ENCODE results near the gene ITCH.

ITCH gene

DNA sequence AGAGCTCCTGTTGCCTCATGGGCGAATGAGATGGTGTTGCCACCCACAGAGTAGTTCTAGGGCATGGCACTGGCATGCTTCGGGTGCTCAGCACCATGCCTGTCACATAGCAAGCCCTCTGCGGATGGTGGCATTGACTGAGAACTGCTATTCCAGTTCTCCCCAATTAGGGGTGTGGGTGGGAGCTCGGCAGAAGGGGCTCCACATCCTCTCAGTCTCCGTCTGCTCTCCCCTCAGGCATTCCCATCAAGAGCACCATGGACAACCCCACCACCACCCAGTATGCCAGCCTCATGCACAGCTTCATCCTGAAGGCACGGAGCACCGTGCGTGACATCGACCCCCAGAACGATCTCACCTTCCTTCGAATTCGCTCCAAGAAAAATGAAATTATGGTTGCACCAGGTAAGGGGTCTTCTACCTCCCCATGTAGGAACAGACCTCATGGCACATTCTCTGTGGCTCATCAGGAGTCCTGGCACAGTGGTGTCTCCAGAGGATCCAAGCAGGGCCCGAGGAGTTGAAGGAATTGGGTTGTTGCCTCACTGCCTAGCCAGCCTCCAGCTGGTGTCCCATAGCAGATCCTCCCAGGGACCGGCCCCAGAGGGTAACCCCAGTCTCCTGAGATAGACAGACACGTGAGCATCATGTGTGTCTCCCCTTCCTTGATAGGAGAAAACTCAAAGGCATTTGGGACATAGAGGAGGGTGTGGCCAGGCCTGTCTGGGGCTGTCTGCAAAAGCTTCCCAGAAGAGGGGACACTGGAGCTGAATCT, 171.5 kb downstream of the ITCH start:
- DNase-seq (ENCODE audit: low read depth in 2 of 2), result no peak
- TF ChIP-seq CTCF (IDR thresholded peaks at IDR 0.05; ENCODE audit: low read depth, low read length), result no peak
- no peak overlapping the region for H3K4me3 ChIP-seq (replicated peaks in 1 of 2; ENCODE audit: low read depth in 2 of 2, low read length in 2 of 2)

- H3K4me3 ChIP-seq (replicated peaks in 1 of 2; ENCODE audit: low read depth in 2 of 2, low read length in 2 of 2), result no peak overlapping the region
- no peak for TF ChIP-seq CTCF (IDR thresholded peaks at IDR 0.05; ENCODE audit: low read depth, low read length)
- no peak for DNase-seq (ENCODE audit: low read depth in 2 of 2)
Observed at GRCh38 chr20:34535301-34535840, 172.3 kb downstream of the ITCH start.

- DNase-seq (ENCODE audit: low read depth in 2 of 2), result no peak
- no peak for TF ChIP-seq CTCF (IDR thresholded peaks at IDR 0.05; ENCODE audit: low read depth, low read length)
- no peak overlapping the region for H3K4me3 ChIP-seq (replicated peaks in 1 of 2; ENCODE audit: low read depth in 2 of 2, low read length in 2 of 2)
Observed at GRCh38 chr20:34535857-34536256, 172.8 kb downstream of the ITCH start.

GRCh38 chr20:34536798-34537394, 173.8 kb downstream of the ITCH start:
- TF ChIP-seq CTCF (IDR thresholded peaks at IDR 0.05; ENCODE audit: low read depth, low read length), result peak; percentile 69
- H3K4me3 ChIP-seq (replicated peaks in 1 of 2; ENCODE audit: low read depth in 2 of 2, low read length in 2 of 2), result no peak overlapping the region
- peak; percentile 55 to 74 for DNase-seq (ENCODE audit: low read depth in 2 of 2)

- no peak for TF ChIP-seq CTCF (IDR thresholded peaks at IDR 0.05; ENCODE audit: low read depth, low read length)
- H3K4me3 ChIP-seq (replicated peaks in 1 of 2; ENCODE audit: low read depth in 2 of 2, low read length in 2 of 2), result no peak overlapping the region
- DNase-seq (ENCODE audit: low read depth in 2 of 2), result no peak
Observed at GRCh38 chr20:34537651-34538050, 174.6 kb downstream of the ITCH start.

GRCh38 chr20:34538671-34539123, 175.6 kb downstream of the ITCH start:
- DNase-seq (ENCODE audit: low read depth in 2 of 2), result peak; percentile 69 to 72
- peak; percentile 95 for TF ChIP-seq CTCF (IDR thresholded peaks at IDR 0.05; ENCODE audit: low read depth, low read length)
- H3K4me3 ChIP-seq (replicated peaks in 1 of 2; ENCODE audit: low read depth in 2 of 2, low read length in 2 of 2), result no peak overlapping the region

All from cardiac fibroblast (primary cell).